ENCODE results near the gene SELENOK. TPM values are rescaled to one million over a fixed set of nuclear protein-coding genes. Genes with fewer than 3 reads are reported as not detected.

SELENOK gene
- total and polyA plus RNA-seq, 2 donors (not counting 1 experiment from before 2014, with no cell fraction given), result 27.5 to 56.1 TPM

DNA sequence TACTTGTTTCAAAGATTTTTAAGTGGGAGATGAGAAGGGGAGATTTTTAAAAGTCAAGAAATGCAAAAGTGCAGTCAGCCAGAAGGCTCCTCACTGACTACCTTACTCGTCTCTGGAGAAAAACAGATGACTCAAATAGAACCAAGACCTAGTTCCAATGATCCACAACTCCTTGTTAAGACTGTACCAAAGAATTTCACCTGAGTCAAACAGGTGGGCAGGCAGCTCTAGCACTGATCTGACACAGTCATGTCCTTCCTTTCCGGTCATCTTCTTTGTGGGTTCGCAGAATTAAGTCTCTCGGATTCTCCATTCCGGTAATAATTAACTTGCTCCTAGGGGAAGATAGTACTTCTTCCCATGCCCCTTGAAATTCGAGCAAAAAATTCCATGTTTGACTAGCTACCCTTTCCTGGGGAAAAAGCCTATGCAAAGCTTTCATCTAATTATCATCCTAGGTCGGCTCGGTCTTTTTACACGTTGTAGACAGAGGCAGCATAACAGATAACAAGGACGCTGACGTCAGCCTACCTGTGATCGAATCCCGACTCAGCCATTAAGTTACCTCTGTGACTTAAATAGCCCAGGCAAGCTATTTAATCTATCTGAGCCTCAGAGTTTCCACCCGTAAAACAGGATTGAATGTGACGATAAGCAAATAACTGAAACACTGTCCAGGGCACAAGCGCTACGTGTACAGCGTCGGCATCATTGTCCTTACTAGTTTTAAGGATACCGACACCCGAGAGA is 758 bp downstream of the SELENOK start:
- peak overlapping the region; percentile 88 for H3K4me2 ChIP-seq (replicated peaks; ENCODE audit: low read depth, low read length, poor library complexity, severe bottlenecking)
- H3K4me1 ChIP-seq (ENCODE audit: control insufficient read depth in 2 of 2, insufficient read depth in 2 of 2, low read length in 2 of 2), result peaks cover 20 to 25% of the 10 kb centered on the region in 2 donors
- H4K20me1 ChIP-seq (ENCODE audit: control insufficient read depth, insufficient read depth, low read length, poor library complexity, severe bottlenecking), result no peaks in the 10 kb centered on the region
- H3K9ac ChIP-seq (ENCODE audit: low read length), result peak overlapping the region; percentile 100
- H3K27ac ChIP-seq (ENCODE audit: low read length in 2 of 2), result peak overlapping the region; percentile 93 to 99
- ATAC-seq (ENCODE audit: low read depth) (no peak), DNase-seq (peak; percentile 73)
- ChIA-PET CTCF (interaction anchor here (1.3 kb wide), 1 partner anchor 9 kb away, joined by 3 read pairs; the partner anchor contains the start of gene ACTR8), POLR2A (interaction anchor here (1.8 kb wide), 1 partner anchor 10 kb away, joined by 9 read pairs; no protein-coding TSS in a partner anchor)
- WGBS (ENCODE audit: insufficient coverage), result 5% methylated on average over 18 of the region's 21 CpGs
- H3K4me3 ChIP-seq (ENCODE audit: control extremely low read depth in 1 of 5, extremely low read depth in 1 of 5, insufficient read depth in 1 of 5, low read depth in 2 of 5, low read length in 4 of 5), result peak overlapping the region; percentile 81 to 99 (median 96)
- Mint-ChIP-seq H3K4me1 (peaks cover 35% of the 10 kb centered on the region), H3K9me3 (ENCODE audit: insufficient read depth) (peaks cover 5% of the 10 kb centered on the region), H3K27me3 (peaks cover 6% of the 10 kb centered on the region), H3K4me3 (peak overlapping the region; percentile 98), H3K27ac (peak overlapping the region; percentile 99)
- peaks cover 43% of the 10 kb centered on the region for H3K79me2 ChIP-seq (ENCODE audit: control insufficient read depth, insufficient read depth, low read length)
- peak overlapping the region; percentile 78 for H2AFZ ChIP-seq (ENCODE audit: insufficient read depth, low read depth, low read length, poor library complexity, severe bottlenecking)
- peaks cover 0 to 21% of the 10 kb centered on the region in 2 experiments for H3K36me3 ChIP-seq (replicated peaks in 1 of 2; ENCODE audit: control extremely low read depth in 1 of 2, control insufficient read depth in 1 of 2, extremely low read depth in 1 of 2, insufficient read depth in 2 of 2, low read length in 1 of 2)
- intact Hi-C loops (cut with micrococcal nuclease), result loop anchor here (1.0 kb wide), 1 partner anchor 9 kb away; the partner anchor contains the start of gene ACTR8
- no peaks in the 10 kb centered on the region for H3K27me3 ChIP-seq (replicated peaks in 1 of 4; ENCODE audit: control extremely low read depth in 1 of 4, control insufficient read depth in 3 of 4, insufficient read depth in 4 of 4, low read length in 3 of 4)
- H3K9me3 ChIP-seq (ENCODE audit: control extremely low read depth in 1 of 3, control insufficient read depth in 2 of 3, insufficient read depth in 1 of 3, low read length in 2 of 3), result no peaks in the 10 kb centered on the region
- TF ChIP-seq, protein P1, sequence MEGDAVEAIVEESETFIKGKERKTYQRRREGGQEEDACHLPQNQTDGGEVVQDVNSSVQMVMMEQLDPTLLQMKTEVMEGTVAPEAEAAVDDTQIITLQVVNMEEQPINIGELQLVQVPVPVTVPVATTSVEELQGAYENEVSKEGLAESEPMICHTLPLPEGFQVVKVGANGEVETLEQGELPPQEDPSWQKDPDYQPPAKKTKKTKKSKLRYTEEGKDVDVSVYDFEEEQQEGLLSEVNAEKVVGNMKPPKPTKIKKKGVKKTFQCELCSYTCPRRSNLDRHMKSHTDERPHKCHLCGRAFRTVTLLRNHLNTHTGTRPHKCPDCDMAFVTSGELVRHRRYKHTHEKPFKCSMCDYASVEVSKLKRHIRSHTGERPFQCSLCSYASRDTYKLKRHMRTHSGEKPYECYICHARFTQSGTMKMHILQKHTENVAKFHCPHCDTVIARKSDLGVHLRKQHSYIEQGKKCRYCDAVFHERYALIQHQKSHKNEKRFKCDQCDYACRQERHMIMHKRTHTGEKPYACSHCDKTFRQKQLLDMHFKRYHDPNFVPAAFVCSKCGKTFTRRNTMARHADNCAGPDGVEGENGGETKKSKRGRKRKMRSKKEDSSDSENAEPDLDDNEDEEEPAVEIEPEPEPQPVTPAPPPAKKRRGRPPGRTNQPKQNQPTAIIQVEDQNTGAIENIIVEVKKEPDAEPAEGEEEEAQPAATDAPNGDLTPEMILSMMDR (IDR thresholded peaks at IDR 0.05), result no peak
- TF ChIP-seq EZH2 (IDR thresholded peaks at IDR 0.05; ENCODE audit: borderline replicate concordance, insufficient read depth, low read depth, low read length, poor library complexity, severe bottlenecking), result no peak

DNA sequence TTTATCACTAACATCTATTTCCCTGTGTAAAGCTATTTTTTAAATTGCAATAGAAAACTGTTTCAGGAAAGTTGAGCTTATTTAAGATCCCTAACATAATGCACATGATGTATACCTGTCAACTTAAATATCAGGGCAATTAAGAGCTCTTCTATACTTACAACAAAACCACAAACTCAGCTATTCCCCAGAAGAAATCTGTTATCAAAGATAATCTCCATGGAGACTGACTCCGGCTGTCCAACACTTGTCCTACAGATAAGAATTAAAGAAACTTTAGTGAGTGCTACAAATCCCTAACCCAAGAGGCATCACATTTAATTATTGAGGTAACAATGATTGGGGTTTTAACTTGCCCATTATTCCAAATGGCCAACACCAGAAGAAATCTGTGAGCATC is 3.4 kb downstream of the SELENOK start:
- H3K27ac ChIP-seq (ENCODE audit: low read length in 2 of 2), result no peak overlapping the region
- CTCF ChIA-PET, result no interaction called here
- TF ChIP-seq, protein P1 (IDR thresholded peaks at IDR 0.05), result no peak
- no peak for TF ChIP-seq EZH2 (IDR thresholded peaks at IDR 0.05; ENCODE audit: borderline replicate concordance, insufficient read depth, low read depth, low read length, poor library complexity, severe bottlenecking)
- H2AFZ ChIP-seq (ENCODE audit: insufficient read depth, low read depth, low read length, poor library complexity, severe bottlenecking), result no peak overlapping the region
- no peaks in the 10 kb centered on the region for H3K27me3 Mint-ChIP-seq
- H3K27me3 ChIP-seq (replicated peaks in 1 of 4; ENCODE audit: control extremely low read depth in 1 of 4, control insufficient read depth in 3 of 4, insufficient read depth in 4 of 4, low read length in 3 of 4), result no peaks in the 10 kb centered on the region
- POLR2A ChIA-PET, result no interaction called here
- no peak overlapping the region for H3K4me2 ChIP-seq (replicated peaks; ENCODE audit: low read depth, low read length, poor library complexity, severe bottlenecking)
- no peaks in the 10 kb centered on the region for H4K20me1 ChIP-seq (ENCODE audit: control insufficient read depth, insufficient read depth, low read length, poor library complexity, severe bottlenecking)
- H3K9me3 ChIP-seq (ENCODE audit: control extremely low read depth in 1 of 3, control insufficient read depth in 2 of 3, insufficient read depth in 1 of 3, low read length in 2 of 3), result no peaks in the 10 kb centered on the region
- peaks cover 20 to 25% of the 10 kb centered on the region in 2 donors for H3K4me1 ChIP-seq (ENCODE audit: control insufficient read depth in 2 of 2, insufficient read depth in 2 of 2, low read length in 2 of 2)
- no peak overlapping the region for H3K4me3 ChIP-seq (ENCODE audit: control extremely low read depth in 1 of 5, extremely low read depth in 1 of 5, insufficient read depth in 1 of 5, low read depth in 2 of 5, low read length in 4 of 5)
- H3K79me2 ChIP-seq (ENCODE audit: control insufficient read depth, insufficient read depth, low read length), result peaks cover 43% of the 10 kb centered on the region
- H3K36me3 ChIP-seq (replicated peaks in 1 of 2; ENCODE audit: control extremely low read depth in 1 of 2, control insufficient read depth in 1 of 2, extremely low read depth in 1 of 2, insufficient read depth in 2 of 2, low read length in 1 of 2), result peaks cover 3 to 39% of the 10 kb centered on the region in 2 experiments
- no peak for ATAC-seq (ENCODE audit: low read depth)
- no peak overlapping the region for H3K9ac ChIP-seq (ENCODE audit: low read length)
- H3K4me1 Mint-ChIP-seq, result peaks cover 35% of the 10 kb centered on the region
- H3K27ac Mint-ChIP-seq, result no peak overlapping the region
- WGBS (ENCODE audit: insufficient coverage), result no CpG with 5 or more reads among the region's 1 CpG
- intact Hi-C loops (cut with micrococcal nuclease), result no loop called here
- no peak overlapping the region for H3K4me3 Mint-ChIP-seq
- H3K9me3 Mint-ChIP-seq (ENCODE audit: insufficient read depth), result peaks cover 4% of the 10 kb centered on the region
- DNase-seq, result no peak
